Neural cell (in vitro differentiated cells): ENCODE measurements around the gene COPS6. TPM values are rescaled to one million over a fixed set of nuclear protein-coding genes. Genes with fewer than 3 reads are reported as not detected.

Source experiments
- polyA plus RNA-seq: library from polyadenylated mRNA; depleted of rRNA; stranded (reverse); fragments of >200 nt; gene quantifications from 2 replicates; pipeline ENCODE4 v1.2.3, GENCODE V29; 2014
- small RNA-seq, 3 experiments: library from RNA; depleted of rRNA; stranded (forward); fragments of <200 nt; gene quantifications; one replicate each; pipeline ENCODE3, GENCODE V24; 2012

Gene COPS6
- polyA plus RNA-seq, 1 donor from 2014 or later: 57.1 TPM

Small RNA genes lying within 50 kb of the gene (small RNA-seq; reads per million reads assigned to genes)
- gene MIR106B (6,013 to 9,222 (median 7,452) reads per million in 3 experiments), gene MIR25 (19,872 to 26,564 (median 23,828) reads per million in 3 experiments), gene MIR93 (90,728 to 172,305 (median 161,181) reads per million in 3 experiments)

Other genes with a start within 250 kb of the COPS6 start
- gene OR2AE1, start 211.9 kb upstream of the COPS6 start, polyA plus RNA-seq: not detected in 2 replicates
- gene TRIM4, start 169.4 kb upstream of the COPS6 start, polyA plus RNA-seq: not detected in 2 replicates
- gene GJC3, start 159.3 kb upstream of the COPS6 start, polyA plus RNA-seq: not detected in 2 replicates
- not detected in 2 replicates for gene AZGP1, start 112.9 kb upstream of the COPS6 start, polyA plus RNA-seq
- 26.6 and 27.1 TPM in 2 replicates for gene ZKSCAN1, start 73.4 kb upstream of the COPS6 start, polyA plus RNA-seq
- gene ZSCAN21, start 39.2 kb upstream of the COPS6 start, polyA plus RNA-seq: 26.0 and 27.6 TPM in 2 replicates
- gene ZNF3, start 7.2 kb upstream of the COPS6 start, polyA plus RNA-seq: 57.2 and 71.2 TPM in 2 replicates
- 118 and 146 TPM in 2 replicates for gene MCM7, start 12.4 kb downstream of the COPS6 start, polyA plus RNA-seq
- gene AP4M1, start 12.7 kb downstream of the COPS6 start, polyA plus RNA-seq: 78.9 and 100 TPM in 2 replicates
- gene TAF6, start 30.4 kb downstream of the COPS6 start, polyA plus RNA-seq: 23.4 and 40.3 TPM in 2 replicates
- 35.8 and 42.1 TPM in 2 replicates for gene CNPY4, start 30.7 kb downstream of the COPS6 start, polyA plus RNA-seq
- 6.4 and 10.1 TPM in 2 replicates for gene MBLAC1, start 38.0 kb downstream of the COPS6 start, polyA plus RNA-seq
- gene LAMTOR4, start 59.9 kb downstream of the COPS6 start, polyA plus RNA-seq: 331 and 333 TPM in 2 replicates
- gene TRAPPC14, start 69.8 kb downstream of the COPS6 start, polyA plus RNA-seq: 26.7 and 43.5 TPM in 2 replicates
- gene GAL3ST4, start 79.6 kb downstream of the COPS6 start, polyA plus RNA-seq: 47.0 and 58.7 TPM in 2 replicates
- 506 and 594 TPM in 2 replicates for gene GPC2, start 88.4 kb downstream of the COPS6 start, polyA plus RNA-seq
- 0.64 TPM in 1 of 2 replicates, not detected in the other for gene STAG3, start 88.9 kb downstream of the COPS6 start, polyA plus RNA-seq
- 0.16 TPM in 1 of 2 replicates, not detected in the other for gene PVRIG, start 131.0 kb downstream of the COPS6 start, polyA plus RNA-seq
- gene SPDYE3, start 218.7 kb downstream of the COPS6 start, polyA plus RNA-seq: not detected in 2 replicates